Neural progenitor cell (in vitro differentiated cells): ENCODE results near the gene B3GNT2. TPM values are rescaled to one million over a fixed set of nuclear protein-coding genes. Genes with fewer than 3 reads are reported as not detected.

Experiments
- DNase-seq: peaks from one replicate; pipeline ENCODE4 v3.0.0-alpha.2; 2016; ENCODE audit warnings: low spot score
- H2AFZ ChIP-seq: fragments of 200-600 bp; sonication (generic); replicated peaks from 2 replicates; pipeline ENCODE4 v1.6.1; 2016; ENCODE audit warnings: antibody characterized with exemption
- H3F3A ChIP-seq: fragments of 200-600 bp; sonication (generic); 2 replicates; pipeline ENCODE4 v1.6.1; 2016; ENCODE audit warnings: antibody characterized with exemption, low read depth
- H3K27ac ChIP-seq: fragments of 200-600 bp; sonication (generic); 2 replicates; pipeline ENCODE4 v1.5.1; 2016; ENCODE audit warnings: mild to moderate bottlenecking
- H3K27me3 ChIP-seq: fragments of 200-600 bp; sonication (generic); 2 replicates; pipeline ENCODE4 v1.6.1; 2016; ENCODE audit warnings: mild to moderate bottlenecking, moderate library complexity
- H3K36me3 ChIP-seq: fragments of 200-600 bp; sonication (generic); 2 replicates; pipeline ENCODE4 v1.5.1; 2016
- H3K4me1 ChIP-seq: fragments of 200-600 bp; sonication (generic); 2 replicates; pipeline ENCODE4 v1.6.1; 2016; ENCODE audit warnings: mixed run types
- H3K4me2 ChIP-seq: fragments of 200-600 bp; sonication (generic); 2 replicates; pipeline ENCODE4 v1.6.1; 2016
- H3K4me3 ChIP-seq: fragments of 200-600 bp; sonication (generic); 2 replicates; pipeline ENCODE4 v1.5.1; 2016
- H3K79me2 ChIP-seq: fragments of 200-600 bp; sonication (generic); 2 replicates; pipeline ENCODE4 v1.6.1; 2016; ENCODE audit warnings: low read depth
- H3K9ac ChIP-seq: fragments of 200-600 bp; sonication (generic); 2 replicates; pipeline ENCODE4 v1.6.1; 2016
- H3K9me3 ChIP-seq: fragments of 200-600 bp; sonication (generic); 2 replicates; pipeline ENCODE4 v1.5.1; 2016; ENCODE audit warnings: low read depth
- H4K20me1 ChIP-seq: fragments of 200-600 bp; sonication (generic); 2 replicates; pipeline ENCODE4 v1.6.1; 2016; ENCODE audit warnings: low read depth
- H3K27ac Mint-ChIP-seq: 3 replicates; pipeline ENCODE4 v1.8.0; 2021; ENCODE audit warnings: mixed read lengths
- H3K27me3 Mint-ChIP-seq: 2 replicates; pipeline ENCODE4 v1.8.0; 2022; ENCODE audit warnings: low read depth, mild to moderate bottlenecking, inconsistent platforms, moderate library complexity, mixed read lengths; ENCODE audit not compliant: insufficient read depth
- H3K36me3 Mint-ChIP-seq: 3 replicates; pipeline ENCODE4 v1.8.0; 2021; ENCODE audit warnings: mixed read lengths
- H3K4me1 Mint-ChIP-seq: 3 replicates; pipeline ENCODE4 v1.8.0; 2021; ENCODE audit warnings: mixed read lengths
- H3K4me3 Mint-ChIP-seq: 3 replicates; pipeline ENCODE4 v1.8.0; 2021; ENCODE audit warnings: mild to moderate bottlenecking, moderate library complexity, mixed read lengths
- H3K9me3 Mint-ChIP-seq: 3 replicates; pipeline ENCODE4 v1.8.0; 2020; ENCODE audit warnings: mixed read lengths
- EZH2 ChIP-seq: fragments of 200-600 bp; sonication (generic); IDR thresholded peaks from 2 replicates; pipeline ENCODE4 v1.6.1; 2017; ENCODE audit warnings: antibody characterized with exemption, mild to moderate bottlenecking, moderate library complexity
- EZH2phosphoT487 ChIP-seq: fragments of 200-600 bp; sonication (generic); IDR thresholded peaks from 2 replicates; pipeline ENCODE4 v1.6.1; 2017; ENCODE audit warnings: antibody characterized with exemption
- total RNA-seq: library from RNA; depleted of rRNA; stranded (reverse); fragments of >200 nt; gene quantifications from 2 replicates; pipeline ENCODE4 v1.2.3, GENCODE V29; 2015; ENCODE audit warnings: low replicate concordance
- TF ChIP-seq, protein P1 (sequence below): fragments of 200-600 bp; sonication (generic); IDR thresholded peaks from 2 replicates; pipeline ENCODE4 v1.5.1; 2017; ENCODE audit warnings: antibody characterized with exemption, mild to moderate bottlenecking

Gene B3GNT2
- total RNA-seq, 1 donor from 2014 or later = 73.2 TPM

DNA sequence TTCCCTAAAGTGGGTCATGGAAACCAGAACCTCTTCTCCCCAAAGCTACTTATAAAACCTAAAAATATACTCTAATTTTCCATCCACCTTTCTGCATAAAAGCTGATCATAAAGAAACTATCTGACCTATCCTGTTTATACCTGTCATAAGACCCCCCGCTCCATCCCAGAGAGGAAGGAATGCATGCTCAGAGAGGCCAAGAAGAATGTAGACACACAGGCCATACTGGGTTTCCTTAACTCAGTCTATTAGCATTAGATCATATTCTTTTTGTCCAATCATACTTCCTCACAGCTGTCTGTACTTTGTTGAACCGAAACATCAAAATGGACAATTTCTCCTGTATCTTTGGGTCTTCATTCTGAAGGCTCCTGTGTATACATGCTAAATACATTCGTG lies 52.3 kb downstream of the B3GNT2 start:
- no peak overlapping the region for H3K27ac ChIP-seq
- H3K36me3 ChIP-seq = no peaks in the 10 kb centered on the region
- H3K27ac Mint-ChIP-seq = no peak overlapping the region
- H3K4me2 ChIP-seq = no peak overlapping the region
- TF ChIP-seq EZH2 (no peak), EZH2phosphoT487 (no peak)
- DNase-seq = no peak
- H3K9me3 ChIP-seq = no peaks in the 10 kb centered on the region
- no peaks in the 10 kb centered on the region for H3K4me1 ChIP-seq
- no peaks in the 10 kb centered on the region for H3F3A ChIP-seq
- no peak overlapping the region for H3K4me3 ChIP-seq
- H3K4me1 Mint-ChIP-seq = no peaks in the 10 kb centered on the region
- no peak overlapping the region for H2AFZ ChIP-seq
- no peaks in the 10 kb centered on the region for H3K27me3 Mint-ChIP-seq
- H3K79me2 ChIP-seq = no peaks in the 10 kb centered on the region
- H3K36me3 Mint-ChIP-seq = no peaks in the 10 kb centered on the region
- H3K9ac ChIP-seq = no peak overlapping the region
- no peaks in the 10 kb centered on the region for H3K9me3 Mint-ChIP-seq
- H3K27me3 ChIP-seq = no peaks in the 10 kb centered on the region
- no peak overlapping the region for H3K4me3 Mint-ChIP-seq
- no peaks in the 10 kb centered on the region for H4K20me1 ChIP-seq

DNA sequence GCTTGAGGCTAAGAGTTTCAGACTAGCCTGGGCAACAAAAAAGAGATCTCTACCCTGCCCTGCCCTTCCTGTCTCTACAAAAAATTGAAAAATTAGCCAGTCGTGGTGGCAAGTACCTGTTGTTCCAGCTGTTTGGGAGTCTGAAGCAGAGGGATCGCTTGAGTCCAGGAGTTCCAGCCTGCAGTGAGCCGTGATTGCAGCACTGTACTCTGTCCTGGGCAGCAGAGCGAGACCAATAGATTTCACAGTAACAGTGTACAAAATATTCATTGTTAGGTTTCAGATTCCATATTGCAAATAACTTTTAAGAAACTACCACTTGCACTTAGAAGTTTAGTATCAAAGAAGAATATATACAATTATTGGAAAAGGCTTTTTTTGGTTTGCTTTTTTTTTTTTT lies 54.3 kb downstream of the B3GNT2 start:
- Histone ChIP-seq H3K27me3 (no peaks in the 10 kb centered on the region), H3K36me3 (no peaks in the 10 kb centered on the region), H3K9ac (no peak overlapping the region), H3K4me3 (no peak overlapping the region), H3K4me1 (no peaks in the 10 kb centered on the region), H3K4me2 (no peak overlapping the region), H3F3A (no peaks in the 10 kb centered on the region), H3K27ac (no peak overlapping the region), H2AFZ (no peak overlapping the region), H3K79me2 (no peaks in the 10 kb centered on the region), H4K20me1 (no peaks in the 10 kb centered on the region), H3K9me3 (no peaks in the 10 kb centered on the region)
- no peaks in the 10 kb centered on the region for H3K9me3 Mint-ChIP-seq
- H3K27me3 Mint-ChIP-seq = no peaks in the 10 kb centered on the region
- H3K4me1 Mint-ChIP-seq = no peaks in the 10 kb centered on the region
- no peak overlapping the region for H3K4me3 Mint-ChIP-seq
- no peak overlapping the region for H3K27ac Mint-ChIP-seq
- no peaks in the 10 kb centered on the region for H3K36me3 Mint-ChIP-seq
- DNase-seq = no peak
- TF ChIP-seq EZH2phosphoT487 (no peak), EZH2 (no peak)
- TF ChIP-seq, protein P1, sequence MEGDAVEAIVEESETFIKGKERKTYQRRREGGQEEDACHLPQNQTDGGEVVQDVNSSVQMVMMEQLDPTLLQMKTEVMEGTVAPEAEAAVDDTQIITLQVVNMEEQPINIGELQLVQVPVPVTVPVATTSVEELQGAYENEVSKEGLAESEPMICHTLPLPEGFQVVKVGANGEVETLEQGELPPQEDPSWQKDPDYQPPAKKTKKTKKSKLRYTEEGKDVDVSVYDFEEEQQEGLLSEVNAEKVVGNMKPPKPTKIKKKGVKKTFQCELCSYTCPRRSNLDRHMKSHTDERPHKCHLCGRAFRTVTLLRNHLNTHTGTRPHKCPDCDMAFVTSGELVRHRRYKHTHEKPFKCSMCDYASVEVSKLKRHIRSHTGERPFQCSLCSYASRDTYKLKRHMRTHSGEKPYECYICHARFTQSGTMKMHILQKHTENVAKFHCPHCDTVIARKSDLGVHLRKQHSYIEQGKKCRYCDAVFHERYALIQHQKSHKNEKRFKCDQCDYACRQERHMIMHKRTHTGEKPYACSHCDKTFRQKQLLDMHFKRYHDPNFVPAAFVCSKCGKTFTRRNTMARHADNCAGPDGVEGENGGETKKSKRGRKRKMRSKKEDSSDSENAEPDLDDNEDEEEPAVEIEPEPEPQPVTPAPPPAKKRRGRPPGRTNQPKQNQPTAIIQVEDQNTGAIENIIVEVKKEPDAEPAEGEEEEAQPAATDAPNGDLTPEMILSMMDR = no peak

DNA sequence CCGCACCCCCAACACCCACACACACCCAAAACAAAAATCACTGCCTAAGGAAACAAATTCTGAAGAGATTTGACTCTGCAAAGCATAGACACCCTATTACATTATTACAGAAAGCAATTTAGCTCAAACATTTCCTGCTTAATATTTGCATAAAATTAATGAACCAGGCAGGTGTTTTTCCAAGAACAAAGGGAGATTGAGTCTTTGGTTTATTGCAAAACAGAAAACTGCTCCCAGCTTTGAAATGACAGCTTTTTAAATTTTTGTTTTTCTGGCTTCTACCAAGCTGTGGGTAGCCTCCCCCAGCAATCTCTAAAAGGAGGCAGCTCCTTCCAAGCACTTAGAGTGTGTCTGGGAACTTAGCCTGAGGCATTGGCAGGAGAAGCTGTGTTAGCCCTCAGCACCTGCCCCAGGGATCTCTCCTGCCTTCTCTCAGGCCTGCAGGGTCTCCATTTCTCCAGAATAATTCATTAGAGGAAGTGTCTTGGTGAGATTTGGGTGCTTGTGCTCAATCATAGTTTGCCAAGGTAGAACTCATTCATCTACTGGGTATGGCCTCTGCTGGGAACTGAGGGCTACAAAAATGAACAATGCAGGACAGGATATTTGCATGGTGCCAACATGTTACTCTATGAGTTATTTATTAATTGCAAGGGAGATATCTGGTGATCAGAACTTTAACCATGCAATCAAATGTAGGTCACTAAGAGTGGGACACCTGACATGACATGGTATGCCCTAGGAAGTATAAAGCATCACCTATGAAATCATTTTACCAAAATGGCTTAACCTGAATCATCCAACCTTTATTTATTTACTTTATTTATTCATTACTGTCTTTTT lies 58.7 kb downstream of the B3GNT2 start:
- Histone ChIP-seq H3K79me2 (no peaks in the 10 kb centered on the region), H3K27me3 (no peaks in the 10 kb centered on the region), H4K20me1 (no peaks in the 10 kb centered on the region), H3K9me3 (no peaks in the 10 kb centered on the region), H3K4me2 (no peak overlapping the region), H3K36me3 (no peaks in the 10 kb centered on the region), H2AFZ (no peak overlapping the region), H3K4me1 (no peaks in the 10 kb centered on the region), H3K27ac (no peak overlapping the region), H3K4me3 (no peak overlapping the region), H3F3A (no peaks in the 10 kb centered on the region), H3K9ac (no peak overlapping the region)
- no peak for DNase-seq
- no peak for TF ChIP-seq EZH2
- TF ChIP-seq, protein P1 = no peak
- TF ChIP-seq EZH2phosphoT487 = no peak
- Mint-ChIP-seq H3K27ac (no peak overlapping the region), H3K4me1 (peaks cover 6% of the 10 kb centered on the region), H3K4me3 (no peak overlapping the region), H3K9me3 (peaks cover 2% of the 10 kb centered on the region), H3K27me3 (no peaks in the 10 kb centered on the region), H3K36me3 (no peaks in the 10 kb centered on the region)

DNA sequence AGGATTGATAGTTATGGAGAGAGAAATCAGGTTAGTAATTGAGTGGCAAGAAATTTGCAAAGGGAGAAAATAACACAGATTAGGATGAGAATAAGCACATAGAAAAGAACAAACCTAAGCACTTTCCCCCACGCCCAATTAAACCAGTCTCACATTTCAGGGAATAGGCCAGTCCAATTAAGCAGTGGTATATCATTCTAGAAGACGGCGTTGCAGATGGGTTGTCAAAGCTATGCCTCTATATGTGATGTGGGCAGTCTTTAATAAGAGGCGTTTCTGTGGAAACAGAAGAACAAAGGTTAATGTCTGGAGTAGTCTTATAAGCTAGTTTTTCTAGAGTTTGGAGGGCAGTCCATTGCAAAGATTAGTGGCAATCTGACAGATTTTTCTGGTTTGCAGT lies 61.6 kb downstream of the B3GNT2 start:
- TF ChIP-seq EZH2phosphoT487 (no peak), EZH2 (no peak)
- TF ChIP-seq, protein P1 = no peak
- no peaks in the 10 kb centered on the region for H3K27me3 ChIP-seq
- H3K9ac ChIP-seq = no peak overlapping the region
- no peaks in the 10 kb centered on the region for H4K20me1 ChIP-seq
- H3K4me3 ChIP-seq = no peak overlapping the region
- DNase-seq = no peak
- H3K36me3 ChIP-seq = no peaks in the 10 kb centered on the region
- Mint-ChIP-seq H3K4me1 (peaks cover 6% of the 10 kb centered on the region), H3K4me3 (no peak overlapping the region), H3K9me3 (peaks cover 2% of the 10 kb centered on the region), H3K36me3 (no peaks in the 10 kb centered on the region), H3K27ac (no peak overlapping the region), H3K27me3 (no peaks in the 10 kb centered on the region)
- no peak overlapping the region for H3K27ac ChIP-seq
- no peaks in the 10 kb centered on the region for H3K9me3 ChIP-seq
- no peak overlapping the region for H3K4me2 ChIP-seq
- H3F3A ChIP-seq = no peaks in the 10 kb centered on the region
- H2AFZ ChIP-seq = peak overlapping the region; percentile 44
- no peaks in the 10 kb centered on the region for H3K4me1 ChIP-seq
- H3K79me2 ChIP-seq = no peaks in the 10 kb centered on the region
